Activated T-cell treated with anti-CD3 and anti-CD28 coated beads, Interleukin-2, amount 50 U/mL, for 72 hours (primary cell): Measurements from ENCODE around the gene PSORS1C2. TPM values are rescaled to one million over a fixed set of nuclear protein-coding genes. Genes with fewer than 3 reads are reported as not detected.

ENCODE experiments used
- ATAC-seq, 2 donors: fragments of 150-1000 bp; cut with Tn5 transposase; replicated peaks in 1 of 2; 2 replicates each; pipeline ENCODE4 v1.10.0; 2021; ENCODE audit warnings: moderate library complexity in 2 of 2, mild to moderate bottlenecking in 1 of 2
- DNase-seq, 2 donors: peaks; one replicate each; pipeline ENCODE4 v3.0.0; 2021 to 2022; ENCODE audit warnings: mixed read lengths in 1 of 2
- H3K27ac Mint-ChIP-seq: one replicate; pipeline ENCODE4 v1.8.0; 2022; ENCODE audit warnings: mild to moderate bottlenecking, moderate library complexity, mixed read lengths
- H3K27me3 Mint-ChIP-seq: one replicate; pipeline ENCODE4 v1.8.0; 2022; ENCODE audit warnings: low read depth, mixed read lengths
- H3K36me3 Mint-ChIP-seq, 2 donors: one replicate each; pipeline ENCODE4 v1.8.0; 2022; ENCODE audit warnings: mixed read lengths in 2 of 2, mild to moderate bottlenecking in 1 of 2; ENCODE audit not compliant: insufficient read depth in 2 of 2
- H3K4me1 Mint-ChIP-seq: one replicate; pipeline ENCODE4 v1.8.0; 2022; ENCODE audit warnings: low read depth, mixed read lengths
- H3K4me3 Mint-ChIP-seq, 2 donors: one replicate each; pipeline ENCODE4 v1.8.0; 2022; ENCODE audit warnings: mild to moderate bottlenecking in 2 of 2, mixed read lengths in 2 of 2, moderate library complexity in 2 of 2
- H3K9me3 Mint-ChIP-seq, 2 donors: one replicate each; pipeline ENCODE4 v1.8.0; 2022; ENCODE audit warnings: mixed read lengths in 2 of 2
- total RNA-seq, 2 donors: library from RNA; stranded (reverse); gene quantifications; one replicate each; pipeline ENCODE4 v1.2.3, GENCODE V29; 2022

PSORS1C2 gene
- total RNA-seq, 2 donors from 2014 or later = not detected

DNA sequence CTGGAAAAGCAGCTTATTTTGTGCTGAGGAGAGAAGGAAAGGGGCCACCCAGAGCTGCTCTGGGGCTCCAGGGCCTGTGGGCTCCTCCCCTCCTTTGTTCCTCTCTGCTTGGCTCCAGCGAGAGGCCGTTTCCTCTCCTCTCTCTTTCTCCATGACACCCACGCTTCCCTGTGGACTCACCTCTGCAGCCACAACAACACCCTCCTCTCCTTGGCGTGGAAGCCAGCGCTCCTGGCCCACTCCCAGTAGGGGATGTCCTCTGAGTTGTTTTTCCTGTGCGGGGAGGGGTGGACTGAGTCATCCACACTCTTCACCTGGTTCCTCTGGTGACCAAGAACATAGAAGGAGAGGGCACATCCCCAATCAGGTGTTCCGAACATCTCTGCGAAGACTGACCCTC lies 13.7 kb downstream of the PSORS1C2 start:
- peaks cover 6% of the 10 kb centered on the region for H3K27me3 Mint-ChIP-seq
- DNase-seq = no peak
- H3K9me3 Mint-ChIP-seq = no peaks in the 10 kb centered on the region
- H3K4me1 Mint-ChIP-seq = peaks cover 7% of the 10 kb centered on the region
- H3K4me3 Mint-ChIP-seq = no peak overlapping the region
- no peak overlapping the region for H3K27ac Mint-ChIP-seq
- ATAC-seq = no peak
- no peaks in the 10 kb centered on the region for H3K36me3 Mint-ChIP-seq

DNA sequence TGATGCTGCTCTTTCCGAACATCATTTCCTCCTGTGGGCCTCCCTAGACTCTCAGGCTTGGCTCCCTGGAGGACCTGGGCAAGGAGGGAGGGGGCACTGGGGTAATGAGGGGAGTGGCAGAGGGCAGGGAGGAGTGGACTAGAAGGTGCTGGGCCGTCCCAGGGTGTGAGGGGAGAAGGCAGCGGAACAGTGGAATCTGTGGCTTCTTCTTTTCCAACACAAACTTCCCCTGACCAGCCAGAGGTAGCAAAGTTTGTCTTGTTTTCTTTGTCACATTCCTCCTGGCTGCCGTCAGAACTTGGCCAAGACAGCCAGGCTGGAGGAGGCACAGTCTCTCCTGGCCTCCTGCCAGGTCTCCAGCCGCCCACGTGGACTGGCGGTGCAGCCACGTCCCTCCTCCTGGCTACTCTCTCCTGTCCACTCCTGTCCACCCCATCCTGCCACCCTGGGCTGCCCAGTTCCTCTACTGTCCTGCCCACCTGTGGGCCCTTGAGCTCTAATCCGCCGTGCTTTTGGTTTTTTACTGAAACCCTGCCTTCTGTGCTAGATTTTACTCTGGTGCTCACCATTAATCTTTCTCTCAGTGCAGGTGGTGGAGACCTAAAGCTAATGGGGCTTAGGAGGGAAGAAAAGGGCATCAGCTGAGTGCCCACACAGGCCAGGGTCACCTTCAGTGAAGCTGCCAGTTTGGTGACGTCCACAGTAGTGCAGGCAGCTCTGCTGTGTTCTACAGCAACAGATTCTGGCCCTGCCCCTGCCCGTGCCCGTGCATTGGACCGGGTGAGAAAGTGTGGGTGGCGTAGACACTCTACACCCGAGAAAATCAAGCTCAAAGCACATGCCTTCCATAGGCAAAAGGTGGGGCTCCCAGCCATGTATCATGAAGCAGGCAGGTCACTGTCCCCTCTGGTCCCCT lies 15.8 kb downstream of the PSORS1C2 start:
- no peak overlapping the region for H3K4me3 Mint-ChIP-seq
- ATAC-seq (no peak), DNase-seq (no peak)
- H3K27ac Mint-ChIP-seq = no peak overlapping the region
- no peaks in the 10 kb centered on the region for H3K36me3 Mint-ChIP-seq
- H3K27me3 Mint-ChIP-seq = peaks cover 2% of the 10 kb centered on the region
- no peaks in the 10 kb centered on the region for H3K9me3 Mint-ChIP-seq
- peaks cover 3% of the 10 kb centered on the region for H3K4me1 Mint-ChIP-seq

DNA sequence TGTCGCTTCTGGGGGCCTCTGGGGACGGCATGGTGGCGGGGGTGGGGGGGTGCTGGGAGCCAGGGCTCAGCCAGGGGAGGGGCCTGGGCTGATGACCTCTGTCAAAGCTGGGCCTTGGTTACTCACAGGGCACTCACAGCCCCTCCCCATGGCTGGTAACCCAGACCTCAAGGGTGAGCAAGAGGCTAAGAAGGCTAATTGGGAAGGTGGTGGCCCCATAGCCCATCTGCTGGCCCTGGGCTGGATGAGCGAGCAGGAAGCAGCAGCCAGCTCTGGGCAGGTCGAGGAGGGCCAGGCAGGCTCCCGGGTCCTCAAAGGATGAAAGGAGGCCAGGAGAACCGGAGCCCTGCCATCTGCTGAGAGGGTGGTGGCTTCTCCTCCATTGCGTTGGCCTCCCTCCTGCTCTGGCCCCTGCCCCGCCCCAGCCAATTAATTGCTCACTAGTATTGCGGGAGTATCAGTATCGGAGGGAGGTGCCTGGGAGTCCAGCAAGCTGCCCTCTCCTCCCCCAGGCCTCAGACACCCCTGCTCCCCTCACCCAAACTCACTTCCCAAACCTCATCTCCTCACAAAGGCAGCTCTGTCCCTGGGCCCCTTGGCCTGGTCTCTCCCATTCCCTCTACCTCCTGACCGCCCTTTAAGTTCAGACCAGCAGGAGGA lies 17.6 kb downstream of the PSORS1C2 start:
- no peak overlapping the region for H3K27ac Mint-ChIP-seq
- no peak for ATAC-seq

DNA sequence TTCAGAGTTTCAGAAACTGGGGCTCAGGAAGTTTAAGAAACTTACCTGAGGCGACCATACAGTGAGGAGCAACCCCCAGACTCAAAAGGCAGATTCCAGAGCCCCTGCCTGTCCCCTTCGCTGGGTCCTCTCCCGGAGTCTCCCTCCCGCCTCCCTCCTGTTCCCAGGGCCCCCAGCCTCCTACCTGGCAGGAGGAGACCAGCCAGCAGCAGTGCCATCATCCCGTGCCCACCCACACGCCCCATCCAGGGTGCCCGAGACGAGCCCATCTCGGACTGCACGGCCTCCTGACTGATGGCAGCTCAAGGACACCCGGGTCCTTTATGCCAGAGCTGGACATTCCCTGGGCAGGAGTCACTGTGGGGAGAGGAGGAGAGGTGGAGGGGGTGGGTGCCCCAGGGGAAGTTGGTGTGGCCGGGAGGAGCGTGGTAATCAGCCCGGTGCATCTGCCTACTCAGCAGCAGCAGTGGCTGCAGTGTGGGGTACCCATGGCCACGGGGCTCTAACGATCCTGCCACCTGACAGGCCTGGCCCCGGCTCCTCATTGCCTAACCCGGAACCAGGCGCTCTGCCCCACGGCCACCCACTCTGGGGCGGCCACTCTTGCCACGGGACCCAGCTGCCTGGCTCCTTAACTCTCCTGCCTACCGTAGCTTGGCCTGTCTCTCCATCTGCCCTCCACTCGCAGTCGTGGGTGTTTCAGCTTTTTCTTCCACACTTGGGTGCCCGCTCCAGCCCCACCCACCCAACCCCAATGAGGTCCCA lies 18.5 kb downstream of the PSORS1C2 start, which contains the start of gene CDSN:
Gene CDSN (minus strand): TSS at position 296 of the 765 bp plus-strand sequence. CDS start 27 bp downstream, at position 269.
- Mint-ChIP-seq H3K27ac (no peak within 1 kb of the TSS), H3K36me3 (no peaks in the 10 kb centered on the region), H3K9me3 (no peaks in the 10 kb centered on the region), H3K4me3 (no peak within 1 kb of the TSS), H3K27me3 (no peaks in the 10 kb centered on the region), H3K4me1 (peaks cover 5% of the 10 kb centered on the region)
- ATAC-seq = no peak
- no peak for DNase-seq

More for the DNA sequence above, 17.6 kb downstream of the PSORS1C2 start:
- H3K4me1 Mint-ChIP-seq = no peaks in the 10 kb centered on the region
- DNase-seq = no peak
- no peaks in the 10 kb centered on the region for H3K9me3 Mint-ChIP-seq
- no peaks in the 10 kb centered on the region for H3K36me3 Mint-ChIP-seq
- no peaks in the 10 kb centered on the region for H3K27me3 Mint-ChIP-seq
- H3K4me3 Mint-ChIP-seq = no peak overlapping the region

DNA sequence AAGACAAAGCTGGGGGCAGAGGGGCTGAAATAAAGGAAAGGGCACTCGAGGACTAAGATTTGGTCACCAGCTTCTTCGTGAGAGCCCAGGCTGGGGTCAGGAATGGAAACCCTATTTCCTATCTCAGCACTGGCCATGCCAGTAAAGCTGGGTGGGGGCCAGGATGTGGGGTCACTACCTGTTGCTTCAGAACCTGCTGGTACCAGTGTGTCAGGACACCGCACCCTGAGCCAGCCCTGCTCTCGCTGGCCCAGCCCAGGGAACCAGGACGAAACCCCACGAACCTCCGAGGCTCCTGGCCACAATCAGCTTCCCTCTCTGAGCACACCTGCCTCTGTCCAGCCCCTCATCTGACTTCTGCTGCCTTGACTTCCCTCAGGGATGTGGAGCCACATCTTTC lies 20.7 kb downstream of the PSORS1C2 start:
- H3K4me1 Mint-ChIP-seq = peaks cover 10% of the 10 kb centered on the region
- no peaks in the 10 kb centered on the region for H3K36me3 Mint-ChIP-seq
- DNase-seq (no peak), ATAC-seq (no peak)
- no peaks in the 10 kb centered on the region for H3K9me3 Mint-ChIP-seq
- no peak overlapping the region for H3K4me3 Mint-ChIP-seq
- no peaks in the 10 kb centered on the region for H3K27me3 Mint-ChIP-seq
- no peak overlapping the region for H3K27ac Mint-ChIP-seq

DNA sequence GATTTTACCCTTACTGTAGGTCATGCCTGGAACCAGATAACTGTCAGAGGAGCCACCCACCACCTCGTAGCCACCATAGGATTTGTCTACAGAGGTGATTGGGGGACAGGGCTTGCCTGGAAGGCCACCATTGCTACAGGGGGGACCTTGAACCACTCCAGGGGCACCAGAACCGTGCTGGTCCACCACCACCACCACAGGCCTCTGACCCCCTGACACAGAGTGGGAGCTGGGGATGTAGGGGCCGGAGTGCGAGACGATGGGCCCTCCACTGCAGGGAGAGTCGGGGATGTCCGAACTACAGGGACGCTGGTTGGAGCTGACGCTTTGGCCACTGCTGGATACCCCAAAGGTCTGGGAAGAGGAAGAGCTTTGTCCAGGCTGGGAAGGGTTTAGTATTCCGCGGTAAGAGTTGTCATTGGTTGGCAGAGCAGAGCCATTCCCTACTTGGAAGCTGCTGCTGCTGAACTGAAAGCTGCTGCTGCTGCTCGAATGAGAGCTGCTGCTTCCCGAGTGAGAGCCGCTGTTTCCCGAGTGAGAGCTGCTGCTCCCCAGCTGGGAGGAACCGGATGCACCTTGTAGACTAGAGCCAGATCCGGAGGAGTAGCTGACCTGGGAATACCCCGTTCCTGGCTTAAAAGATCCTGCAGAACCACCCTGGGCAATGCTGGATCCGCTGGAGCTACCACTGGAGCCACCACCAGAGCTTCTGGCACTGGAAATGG lies 22.0 kb downstream of the PSORS1C2 start:
- no peaks in the 10 kb centered on the region for H3K9me3 Mint-ChIP-seq
- H3K4me3 Mint-ChIP-seq = no peak overlapping the region
- no peaks in the 10 kb centered on the region for H3K36me3 Mint-ChIP-seq
- H3K27me3 Mint-ChIP-seq = no peaks in the 10 kb centered on the region
- H3K27ac Mint-ChIP-seq = no peak overlapping the region
- ATAC-seq (no peak), DNase-seq (no peak)
- peaks cover 10% of the 10 kb centered on the region for H3K4me1 Mint-ChIP-seq

DNA sequence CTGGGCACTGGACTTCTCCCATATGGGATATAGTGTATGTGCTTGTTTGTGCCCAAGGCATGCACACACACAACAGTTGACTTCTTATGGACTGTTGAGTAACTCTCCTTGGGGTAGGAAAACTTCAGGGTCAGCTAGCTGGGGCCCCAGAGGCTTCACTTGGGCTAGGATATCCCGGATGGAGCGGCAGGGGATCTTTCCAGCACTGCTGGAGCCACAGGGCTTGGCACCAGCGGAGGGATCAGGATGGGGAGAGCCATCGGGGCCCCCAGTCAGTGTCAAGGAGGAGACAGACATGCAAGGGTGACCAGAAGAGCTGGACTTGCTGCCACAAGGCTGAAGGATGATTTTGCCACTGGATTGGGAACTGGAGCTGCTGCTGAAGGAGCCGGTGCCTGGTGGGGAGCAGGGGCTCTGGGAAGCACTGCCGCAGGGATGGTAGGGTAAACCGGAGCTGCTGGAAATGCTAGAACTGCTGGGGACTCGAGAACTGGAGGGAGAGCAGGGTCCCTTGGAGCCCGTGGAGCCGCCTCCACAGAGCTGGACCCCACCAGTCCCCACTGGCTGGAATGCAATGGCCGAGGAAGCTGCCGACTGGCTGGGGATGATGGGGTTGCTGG lies 22.8 kb downstream of the PSORS1C2 start:
- ATAC-seq = no peak
- no peak for DNase-seq
- H3K4me1 Mint-ChIP-seq = peaks cover 10% of the 10 kb centered on the region
- H3K9me3 Mint-ChIP-seq = no peaks in the 10 kb centered on the region
- no peak overlapping the region for H3K4me3 Mint-ChIP-seq
- no peak overlapping the region for H3K27ac Mint-ChIP-seq
- no peaks in the 10 kb centered on the region for H3K27me3 Mint-ChIP-seq
- H3K36me3 Mint-ChIP-seq = no peaks in the 10 kb centered on the region

DNA sequence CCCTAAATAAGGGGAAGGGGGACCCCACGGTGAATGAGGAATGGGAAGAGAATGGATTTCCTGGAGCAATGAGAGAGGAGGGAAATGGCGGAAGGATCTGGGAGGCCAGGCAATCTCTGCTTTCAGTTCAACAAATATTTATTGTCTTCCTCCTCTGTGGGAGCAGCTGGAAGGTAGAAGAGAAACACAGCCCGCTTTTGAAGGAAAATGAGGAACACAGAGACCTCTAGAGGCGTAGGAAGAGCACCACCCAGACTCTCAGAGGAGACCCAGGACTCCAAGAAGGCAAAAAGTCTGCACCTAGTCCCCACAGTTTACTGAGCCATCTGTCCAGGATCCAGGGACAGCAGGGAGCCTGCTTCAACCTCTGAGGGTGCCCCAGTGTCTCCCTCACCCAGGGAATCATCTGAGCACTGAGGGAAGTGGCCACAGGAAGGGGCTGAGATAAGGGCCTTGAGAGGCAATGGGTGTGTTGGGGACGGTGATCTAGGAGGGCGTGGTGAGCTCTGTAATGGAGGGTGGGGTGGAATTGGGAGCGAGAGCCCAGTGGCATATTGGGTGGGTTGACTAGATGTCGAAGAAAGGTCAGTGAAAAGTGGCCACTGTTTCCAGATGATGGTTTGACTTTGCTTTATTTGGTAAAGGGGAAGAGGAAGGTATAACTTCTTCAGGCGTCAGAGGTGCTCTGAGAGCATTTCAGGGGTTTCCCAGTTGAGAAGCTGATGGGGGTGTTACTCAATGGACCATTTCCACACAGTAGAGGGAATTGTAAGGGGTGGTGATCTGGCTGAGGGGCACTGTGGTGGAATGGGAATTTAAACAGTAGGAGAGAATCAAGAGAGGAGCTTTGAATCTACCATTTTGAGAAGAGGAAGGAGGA lies 23.7 kb downstream of the PSORS1C2 start:
- no peak for ATAC-seq
- Mint-ChIP-seq H3K9me3 (no peaks in the 10 kb centered on the region), H3K36me3 (no peaks in the 10 kb centered on the region), H3K27ac (no peak overlapping the region), H3K4me1 (peaks cover 10% of the 10 kb centered on the region), H3K4me3 (no peak overlapping the region), H3K27me3 (no peaks in the 10 kb centered on the region)
- DNase-seq = no peak

DNA sequence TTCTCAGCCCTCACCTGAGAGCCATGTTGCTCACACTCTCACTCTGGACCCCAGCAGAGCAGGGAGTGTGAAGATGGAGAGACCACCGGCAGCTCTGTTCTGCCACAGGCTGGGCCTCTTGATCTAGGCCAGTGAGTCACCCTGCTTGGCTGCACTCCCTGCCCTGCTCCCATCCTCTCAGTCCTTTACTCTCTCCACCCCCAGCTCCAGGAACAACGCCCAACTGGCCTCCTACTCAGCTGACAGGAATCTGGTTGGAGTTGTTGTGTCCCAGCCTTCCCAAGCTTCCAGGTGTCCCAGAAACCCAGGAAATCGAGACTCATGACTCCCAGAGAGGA lies 24.4 kb downstream of the PSORS1C2 start, which contains the start of gene PSORS1C1:
Gene PSORS1C1 (plus strand): TSS at position 260 of the 338 bp plus-strand sequence. CDS start 14,833 bp downstream, outside the sequence.
- Mint-ChIP-seq H3K4me3 (no peak within 1 kb of the TSS), H3K27ac (no peak within 1 kb of the TSS), H3K36me3 (no peaks in the 10 kb centered on the region), H3K4me1 (peaks cover 10% of the 10 kb centered on the region), H3K27me3 (peaks cover 7% of the 10 kb centered on the region), H3K9me3 (no peaks in the 10 kb centered on the region)
- ATAC-seq (no peak), DNase-seq (no peak)

DNA sequence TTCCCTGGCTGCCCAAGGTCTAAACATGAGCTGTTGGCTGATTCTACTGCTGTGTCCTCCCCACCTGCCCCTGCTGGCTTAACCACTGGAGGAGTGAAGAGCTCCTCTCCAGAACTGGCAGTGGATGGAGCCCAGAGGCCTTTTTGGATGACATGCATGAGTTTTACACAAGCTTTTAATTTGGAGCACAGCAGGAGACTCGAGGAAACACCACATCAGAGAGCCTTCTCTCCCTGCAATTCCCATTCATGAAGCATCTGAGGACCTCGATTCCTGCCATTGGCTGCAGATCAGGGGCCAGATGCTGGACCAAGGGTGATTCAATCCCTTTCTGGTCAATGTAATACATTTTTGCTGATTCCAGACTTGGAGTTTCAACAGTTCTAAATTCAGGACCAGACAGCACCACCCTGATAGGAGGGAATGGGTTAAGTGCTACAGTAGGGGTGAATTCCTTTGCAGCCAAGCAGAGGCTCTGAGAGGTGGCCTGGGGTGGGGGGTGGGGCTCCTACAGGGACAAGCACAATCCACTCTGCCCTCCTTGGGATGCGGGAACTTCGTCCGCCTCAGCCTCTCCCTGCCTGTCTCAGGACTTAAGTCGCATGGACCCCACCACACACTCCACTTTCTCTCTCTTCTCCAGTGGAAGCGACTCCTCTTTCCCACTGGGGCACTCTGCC lies 24.9 kb downstream of the PSORS1C2 start:
- ATAC-seq = no peak
- Mint-ChIP-seq H3K27ac (no peak overlapping the region), H3K4me3 (no peak overlapping the region), H3K27me3 (peaks cover 10% of the 10 kb centered on the region), H3K36me3 (no peaks in the 10 kb centered on the region), H3K9me3 (no peaks in the 10 kb centered on the region), H3K4me1 (peaks cover 10% of the 10 kb centered on the region)
- DNase-seq = no peak

DNA sequence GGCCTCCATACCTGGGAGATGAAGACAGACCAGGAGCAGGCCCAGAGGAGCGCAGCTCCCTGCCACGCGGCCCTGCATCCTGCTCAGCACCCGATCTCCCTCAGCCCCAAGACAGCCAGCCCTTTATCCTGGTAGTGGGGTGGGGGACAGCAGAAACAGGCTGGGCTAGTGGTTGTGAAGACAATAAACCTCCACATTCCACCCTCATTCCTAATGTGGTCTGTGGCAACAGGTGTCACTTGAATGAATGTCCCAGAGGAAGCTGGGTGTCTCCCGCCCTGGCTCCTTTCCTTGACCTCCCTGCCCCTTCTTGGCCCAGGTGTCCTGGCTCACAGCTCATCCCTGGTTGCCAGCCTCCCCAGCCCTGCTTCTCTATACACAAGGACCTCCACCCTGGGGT lies 26.4 kb downstream of the PSORS1C2 start, which contains the start of gene C6orf15:
Gene C6orf15 (minus strand): TSS at position 98 of the 400 bp plus-strand sequence. CDS start 20 bp downstream, at position 78.
- Mint-ChIP-seq H3K9me3 (no peaks in the 10 kb centered on the region), H3K4me1 (peaks cover 10% of the 10 kb centered on the region), H3K36me3 (no peaks in the 10 kb centered on the region), H3K27me3 (peaks cover 10% of the 10 kb centered on the region), H3K4me3 (no peak within 1 kb of the TSS), H3K27ac (no peak within 1 kb of the TSS)
- DNase-seq (no peak), ATAC-seq (no peak)
